PC-3 (cell line): ENCODE data around the gene EIF4E1B.

Source experiments
- EZH2 ChIP-seq: fragments of 300-600 bp; sonication (generic); IDR thresholded peaks from one replicate; pipeline ENCODE4 v1.6.1; 2017; ENCODE audit warnings: antibody characterized with exemption, mild to moderate bottlenecking, low read length; ENCODE audit not compliant: unreplicated experiment
- EZH2phosphoT487 ChIP-seq: fragments of 300-600 bp; sonication (generic); IDR thresholded peaks from 2 replicates; pipeline ENCODE4 v1.6.1; 2018; ENCODE audit warnings: mild to moderate bottlenecking, antibody characterized with exemption, low read length, borderline replicate concordance
- TF ChIP-seq, protein P1 (sequence below): fragments of 300-600 bp; sonication (generic); conservative IDR thresholded peaks from 2 replicates; pipeline ENCODE4 v1.5.1; 2017; ENCODE audit warnings: antibody characterized with exemption, low read depth, mild to moderate bottlenecking, low read length

DNA sequence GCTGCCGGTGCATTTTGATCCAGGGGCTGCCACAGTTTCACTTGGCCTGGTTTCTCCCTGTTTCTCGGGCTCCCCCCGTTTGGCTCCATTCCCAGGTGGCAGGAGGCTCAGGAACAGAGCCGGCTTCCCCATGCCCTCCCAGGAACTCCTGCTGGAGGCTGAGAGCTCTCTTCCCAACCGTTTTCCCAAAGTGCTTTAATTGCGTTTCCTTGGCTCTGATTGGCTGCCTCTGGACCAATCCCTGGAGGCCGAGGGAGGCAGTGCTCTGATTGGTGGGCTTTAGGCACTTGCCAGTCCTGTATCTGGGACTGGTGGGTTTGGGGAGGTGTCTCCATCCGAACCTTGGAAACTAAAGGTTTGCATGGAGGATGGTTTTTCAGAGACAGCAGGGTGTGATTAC is 21.7 kb downstream of the EIF4E1B start:
- TF ChIP-seq, protein P1, sequence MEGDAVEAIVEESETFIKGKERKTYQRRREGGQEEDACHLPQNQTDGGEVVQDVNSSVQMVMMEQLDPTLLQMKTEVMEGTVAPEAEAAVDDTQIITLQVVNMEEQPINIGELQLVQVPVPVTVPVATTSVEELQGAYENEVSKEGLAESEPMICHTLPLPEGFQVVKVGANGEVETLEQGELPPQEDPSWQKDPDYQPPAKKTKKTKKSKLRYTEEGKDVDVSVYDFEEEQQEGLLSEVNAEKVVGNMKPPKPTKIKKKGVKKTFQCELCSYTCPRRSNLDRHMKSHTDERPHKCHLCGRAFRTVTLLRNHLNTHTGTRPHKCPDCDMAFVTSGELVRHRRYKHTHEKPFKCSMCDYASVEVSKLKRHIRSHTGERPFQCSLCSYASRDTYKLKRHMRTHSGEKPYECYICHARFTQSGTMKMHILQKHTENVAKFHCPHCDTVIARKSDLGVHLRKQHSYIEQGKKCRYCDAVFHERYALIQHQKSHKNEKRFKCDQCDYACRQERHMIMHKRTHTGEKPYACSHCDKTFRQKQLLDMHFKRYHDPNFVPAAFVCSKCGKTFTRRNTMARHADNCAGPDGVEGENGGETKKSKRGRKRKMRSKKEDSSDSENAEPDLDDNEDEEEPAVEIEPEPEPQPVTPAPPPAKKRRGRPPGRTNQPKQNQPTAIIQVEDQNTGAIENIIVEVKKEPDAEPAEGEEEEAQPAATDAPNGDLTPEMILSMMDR, result no peak
- TF ChIP-seq EZH2, result no peak
- no peak for TF ChIP-seq EZH2phosphoT487
